ENCODE measurements around the gene DLG2.

DLG2 gene

GRCh38 chr11:84250834-84251613 is 1376.1 kb downstream of the DLG2 start:
- no peak for DNase-seq (ENCODE audit: low read depth)

- DNase-seq (ENCODE audit: low read depth): no peak
Observed at GRCh38 chr11:84249344-84250135, 1377.6 kb downstream of the DLG2 start.

- no peak for DNase-seq (ENCODE audit: low read depth)
Observed at GRCh38 chr11:84247926-84248325, 1379.2 kb downstream of the DLG2 start.

GRCh38 chr11:84247129-84247528 is 1380.0 kb downstream of the DLG2 start:
- no peak for DNase-seq (ENCODE audit: low read depth)

GRCh38 chr11:84243629-84244263 is 1383.4 kb downstream of the DLG2 start:
- no peak for DNase-seq (ENCODE audit: low read depth)

- no peak for DNase-seq (ENCODE audit: low read depth)
Observed at GRCh38 chr11:84241343-84242131, 1385.6 kb downstream of the DLG2 start.

- DNase-seq (ENCODE audit: low read depth): no peak
Observed at GRCh38 chr11:84240847-84241246, 1386.3 kb downstream of the DLG2 start.

GRCh38 chr11:84236436-84236835 is 1390.7 kb downstream of the DLG2 start:
- no peak for DNase-seq (ENCODE audit: low read depth)

- no peak for DNase-seq (ENCODE audit: low read depth)
Observed at GRCh38 chr11:84234462-84235202, 1392.5 kb downstream of the DLG2 start.

GRCh38 chr11:84234011-84234410 is 1393.1 kb downstream of the DLG2 start:
- DNase-seq (ENCODE audit: low read depth): no peak

- DNase-seq (ENCODE audit: low read depth): no peak
Observed at GRCh38 chr11:84232511-84232910, 1394.6 kb downstream of the DLG2 start.

GRCh38 chr11:84230402-84230801 is 1396.7 kb downstream of the DLG2 start:
- DNase-seq (ENCODE audit: low read depth): no peak

- no peak for DNase-seq (ENCODE audit: low read depth)
Observed at GRCh38 chr11:84227970-84228665, 1399.0 kb downstream of the DLG2 start.

GRCh38 chr11:84224042-84224441 is 1403.1 kb downstream of the DLG2 start:
- no peak for DNase-seq (ENCODE audit: low read depth)

GRCh38 chr11:84218318-84218717 is 1408.8 kb downstream of the DLG2 start:
- DNase-seq (ENCODE audit: low read depth): no peak

- no peak for DNase-seq (ENCODE audit: low read depth)
Observed at GRCh38 chr11:84215672-84216071, 1411.5 kb downstream of the DLG2 start.

GRCh38 chr11:84214557-84214956 is 1412.6 kb downstream of the DLG2 start:
- no peak for DNase-seq (ENCODE audit: low read depth)

- DNase-seq (ENCODE audit: low read depth): no peak
Observed at GRCh38 chr11:84212468-84213390, 1414.4 kb downstream of the DLG2 start.

GRCh38 chr11:84211896-84212295 is 1415.2 kb downstream of the DLG2 start:
- no peak for DNase-seq (ENCODE audit: low read depth)

- DNase-seq (ENCODE audit: low read depth): no peak
Observed at GRCh38 chr11:84194696-84195095, 1432.4 kb downstream of the DLG2 start.
